Activated T-helper 1 cell treated with Interleukin-2 at 50 U/mL for 16 hours (primary cell): ENCODE data around the gene GLIPR2.
A peak's percentile ranks its signal among the peaks of the same experiment; 100 is the strongest.
"Not testable (repeated sequence)": the region's sequence is repeated elsewhere in the genome, so short reads cannot be mapped to it uniquely, and the experiment has no call there.

Source experiments
- DNase-seq: peaks from one replicate; pipeline ENCODE4 v3.0.0-alpha.2; 2020; ENCODE audit warnings: low read depth

Gene GLIPR2

GRCh38 chr9:36163786-36164170 lies 27.2 kb downstream of the GLIPR2 start:
- no peak for DNase-seq

- no peak for DNase-seq
These were observed 27.8 kb downstream of the GLIPR2 start for GRCh38 chr9:36164372-36164771.

DNA sequence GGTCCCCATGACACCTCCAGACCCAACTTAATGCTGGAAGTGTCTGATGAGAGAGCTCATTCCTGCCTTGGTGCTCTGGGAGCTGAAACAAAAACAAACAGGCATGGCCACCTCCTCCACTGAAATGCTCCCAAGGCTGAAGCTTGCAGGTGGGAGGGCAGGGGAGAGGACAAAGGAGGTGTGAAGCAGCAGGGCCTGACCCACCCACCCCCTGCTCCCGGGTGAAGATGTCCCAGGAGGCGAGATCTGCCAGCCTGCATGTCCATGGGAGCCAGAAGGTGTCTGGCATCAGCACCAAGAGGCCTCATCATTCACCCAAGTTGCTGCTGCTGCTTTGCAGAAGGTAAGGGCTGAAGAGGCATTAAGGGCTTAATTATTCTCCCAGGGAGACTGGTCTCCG lies 28.5 kb downstream of the GLIPR2 start:
- no peak for DNase-seq

DNA sequence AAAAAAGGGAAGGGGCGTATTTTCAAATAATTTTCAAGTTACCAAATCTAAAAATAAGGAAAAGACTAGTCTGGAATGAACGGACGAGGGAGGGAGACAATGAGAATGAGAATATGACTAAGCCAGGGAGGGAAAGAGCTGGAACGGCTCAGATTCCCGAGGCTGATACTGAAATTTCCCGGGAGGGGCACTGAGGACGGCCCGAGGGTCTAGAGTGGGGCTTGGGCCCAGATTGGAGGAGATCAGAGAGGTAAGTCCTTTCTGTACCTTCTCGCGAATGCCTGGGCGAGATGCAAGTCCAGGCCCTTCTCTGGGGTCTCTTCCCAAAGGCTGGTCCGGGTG lies 29.3 kb downstream of the GLIPR2 start:
- no peak for DNase-seq

DNA sequence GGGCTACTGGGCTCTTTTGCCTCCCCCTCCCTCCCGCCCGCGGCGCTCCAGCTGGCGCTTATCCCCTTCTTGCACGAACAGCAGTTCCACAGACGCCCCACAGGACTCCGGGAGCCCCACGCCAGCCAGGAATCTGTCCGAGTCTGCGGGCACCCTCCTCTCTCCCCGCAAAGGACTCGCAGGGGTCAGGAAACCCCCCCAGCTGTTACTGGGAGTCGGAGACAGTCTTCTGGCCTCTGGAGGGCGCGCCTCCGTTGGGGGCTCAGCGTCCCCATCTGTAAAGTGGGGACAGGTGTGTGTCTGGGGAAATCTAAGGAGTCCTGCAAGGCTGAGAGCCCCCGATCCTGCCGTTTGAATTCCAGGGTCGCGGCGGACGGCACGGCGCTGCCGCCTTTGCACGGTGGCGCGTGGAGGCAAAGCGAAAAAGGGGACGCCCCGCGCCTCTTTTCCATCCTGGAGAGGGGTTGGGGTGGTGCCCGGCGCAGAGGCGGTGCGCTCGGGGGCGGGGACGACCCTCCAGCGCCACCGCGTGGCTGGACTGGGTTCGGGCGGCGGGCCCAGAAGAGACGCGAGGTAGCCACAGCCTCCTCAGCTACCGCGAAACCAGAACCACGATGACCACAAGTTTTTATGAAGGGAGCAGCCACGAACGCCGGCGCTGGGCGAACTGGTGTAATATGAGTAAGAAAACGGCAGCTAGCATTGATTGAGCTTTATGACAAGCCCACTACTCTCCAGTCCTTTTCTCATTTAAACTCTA lies 29.8 kb downstream of the GLIPR2 start:
- peak; percentile 75 for DNase-seq

- no peak for DNase-seq
These were observed 32.6 kb downstream of the GLIPR2 start, which contains the start of gene CCIN for GRCh38 chr9:36169166-36169565. Gene CCIN, plus strand, starts transcription at chr9:36169388. Its CDS starts 115 bp downstream, at chr9:36169503.

DNA sequence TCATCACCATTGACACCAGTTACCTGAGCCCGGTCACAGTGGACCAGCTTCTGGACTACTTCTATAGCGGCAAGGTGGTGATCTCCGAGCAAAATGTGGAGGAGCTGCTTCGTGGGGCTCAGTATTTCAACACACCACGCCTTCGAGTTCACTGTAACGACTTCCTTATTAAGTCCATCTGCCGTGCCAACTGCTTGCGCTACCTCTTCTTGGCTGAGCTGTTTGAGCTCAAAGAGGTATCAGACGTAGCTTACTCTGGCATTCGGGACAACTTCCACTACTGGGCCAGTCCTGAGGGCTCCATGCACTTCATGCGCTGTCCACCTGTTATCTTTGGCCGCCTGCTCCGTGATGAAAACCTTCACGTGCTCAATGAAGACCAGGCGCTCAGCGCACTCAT lies 33.2 kb downstream of the GLIPR2 start:
- DNase-seq: no peak

DNA sequence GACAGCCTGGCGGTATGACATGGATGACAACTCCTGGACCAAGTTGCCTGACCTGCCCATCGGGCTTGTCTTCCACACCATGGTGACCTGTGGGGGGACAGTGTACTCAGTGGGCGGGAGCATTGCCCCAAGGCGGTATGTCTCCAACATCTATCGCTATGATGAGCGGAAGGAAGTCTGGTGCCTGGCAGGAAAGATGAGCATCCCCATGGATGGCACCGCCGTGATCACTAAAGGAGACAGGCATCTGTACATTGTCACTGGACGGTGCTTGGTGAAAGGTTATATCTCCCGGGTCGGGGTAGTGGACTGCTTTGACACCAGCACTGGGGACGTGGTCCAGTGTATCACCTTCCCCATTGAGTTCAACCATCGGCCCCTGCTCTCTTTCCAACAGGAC lies 34.0 kb downstream of the GLIPR2 start:
- no peak for DNase-seq

DNA sequence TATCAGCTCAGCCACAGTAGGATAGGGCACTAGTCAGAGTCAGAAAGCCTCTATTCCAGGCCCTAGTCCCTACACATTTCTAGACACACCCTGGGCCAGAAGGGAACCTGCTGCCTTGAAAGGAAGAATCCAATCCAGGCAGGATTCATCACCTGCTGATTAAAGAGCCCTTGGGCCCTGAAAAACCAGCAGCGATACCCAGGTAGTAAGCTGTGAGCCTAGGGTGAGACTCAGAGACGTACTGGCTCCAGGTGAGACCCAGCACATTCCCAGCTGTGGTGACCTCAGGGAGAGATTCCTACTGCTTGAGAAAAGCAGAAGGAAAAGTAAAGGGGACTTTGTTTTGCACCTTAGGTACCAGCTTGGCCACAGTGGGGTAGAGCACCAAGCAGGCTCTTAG lies 37.3 kb downstream of the GLIPR2 start:
- no peak for DNase-seq

DNA sequence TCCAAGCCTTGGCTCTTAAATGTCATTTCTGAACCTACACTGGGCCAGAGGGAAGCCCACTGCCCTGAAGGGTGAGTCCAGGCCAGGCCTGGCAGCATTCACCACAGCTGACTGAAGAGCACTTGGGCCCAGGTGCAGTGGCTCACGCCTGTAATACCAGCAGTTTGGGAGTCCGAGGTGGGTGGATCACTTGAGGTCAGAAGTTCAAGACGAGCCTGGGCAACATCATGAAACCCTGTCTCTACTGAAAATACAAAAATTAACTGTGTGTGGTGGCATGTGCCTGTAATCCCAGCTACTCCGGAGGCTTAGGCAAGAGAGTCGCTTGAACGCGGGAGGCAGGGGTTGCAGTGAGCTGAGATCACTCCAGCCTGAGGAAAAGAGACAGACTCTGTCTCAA lies 37.7 kb downstream of the GLIPR2 start:
- no peak for DNase-seq

- DNase-seq: no peak
These were observed 38.2 kb downstream of the GLIPR2 start for GRCh38 chr9:36174731-36175130.

GRCh38 chr9:36175209-36175608 lies 38.7 kb downstream of the GLIPR2 start:
- not testable (repeated sequence) for DNase-seq

GRCh38 chr9:36176496-36176895 lies 40.0 kb downstream of the GLIPR2 start:
- not testable (repeated sequence) for DNase-seq

DNA sequence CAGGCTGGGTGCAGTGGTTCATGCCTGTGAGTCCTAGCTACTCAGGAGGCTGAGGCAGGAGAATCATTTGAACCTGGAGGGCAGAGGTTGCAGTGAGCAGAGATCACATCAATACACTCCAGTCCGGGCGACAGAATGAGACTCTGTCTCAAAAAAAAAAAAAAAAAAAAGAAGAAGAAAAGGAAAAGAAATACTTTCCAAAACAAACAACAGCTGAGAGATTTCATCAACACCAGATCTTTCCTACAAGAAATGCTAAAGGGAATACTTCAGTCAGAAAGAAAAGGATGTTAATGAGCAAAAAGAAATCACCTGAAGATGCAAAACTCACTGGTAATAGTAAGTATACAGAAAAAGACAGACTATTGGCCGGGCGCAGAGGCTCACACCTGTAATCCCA lies 41.0 kb downstream of the GLIPR2 start:
- DNase-seq: no peak

DNA sequence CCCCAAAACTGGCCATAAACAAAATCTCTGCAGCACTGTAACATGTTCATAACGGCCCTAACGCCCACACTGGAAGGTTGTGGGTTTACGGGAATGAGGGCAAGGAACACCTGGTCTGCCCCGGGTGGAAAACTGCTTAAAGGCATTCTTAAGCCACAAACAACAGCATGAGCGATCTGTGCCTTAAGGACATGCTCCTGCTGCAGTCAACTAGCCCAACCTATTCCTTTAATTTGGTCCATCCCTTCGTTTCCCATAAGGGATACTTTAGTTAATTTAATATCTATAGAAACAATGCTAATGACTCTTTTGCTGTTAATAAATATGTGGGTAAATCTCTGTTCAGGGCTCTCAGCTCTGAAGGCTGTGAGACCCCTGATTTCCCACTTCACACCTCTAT lies 43.7 kb downstream of the GLIPR2 start:
- DNase-seq: not testable (repeated sequence)

DNA sequence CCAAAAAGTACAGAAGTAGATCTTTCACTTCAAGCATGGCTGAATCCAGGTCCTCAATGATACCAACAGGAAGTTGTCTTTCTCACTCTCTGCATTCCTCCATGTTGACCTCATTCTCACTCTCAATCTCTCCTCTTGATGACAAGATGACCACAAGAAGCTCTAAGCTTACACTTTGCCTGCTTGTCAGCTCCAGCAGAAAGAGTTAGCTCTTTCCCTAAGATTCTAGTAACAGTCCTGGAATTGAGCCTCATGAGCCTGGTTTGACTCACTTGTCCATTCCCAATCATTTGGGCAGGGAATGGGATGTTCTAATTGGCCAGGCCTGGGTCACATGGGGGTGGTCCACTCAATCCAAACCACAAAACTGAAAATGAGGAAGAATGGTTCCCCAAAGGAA lies 50.9 kb downstream of the GLIPR2 start:
- no peak for DNase-seq

GRCh38 chr9:36188212-36188611 lies 51.7 kb downstream of the GLIPR2 start:
- no peak for DNase-seq

DNA sequence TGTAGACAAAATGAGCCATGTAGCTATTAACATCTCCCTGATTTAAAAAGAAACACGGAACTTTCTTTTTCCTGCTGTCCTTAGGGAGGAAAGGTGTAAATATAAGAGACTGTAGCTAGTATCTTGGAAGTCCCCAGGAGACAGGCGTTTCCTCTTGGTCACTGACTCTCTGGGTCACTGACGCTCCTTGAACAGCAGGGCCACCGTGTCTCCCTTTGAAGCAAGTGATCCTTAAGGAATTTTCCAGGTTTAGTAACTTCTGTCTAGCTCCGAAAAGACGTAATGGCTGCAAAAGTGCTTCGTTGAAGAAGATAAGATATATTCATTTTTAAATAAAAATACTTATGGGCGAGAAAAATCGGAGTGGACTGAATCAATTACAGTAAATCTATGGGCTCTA lies 53.4 kb downstream of the GLIPR2 start:
- DNase-seq: no peak

DNA sequence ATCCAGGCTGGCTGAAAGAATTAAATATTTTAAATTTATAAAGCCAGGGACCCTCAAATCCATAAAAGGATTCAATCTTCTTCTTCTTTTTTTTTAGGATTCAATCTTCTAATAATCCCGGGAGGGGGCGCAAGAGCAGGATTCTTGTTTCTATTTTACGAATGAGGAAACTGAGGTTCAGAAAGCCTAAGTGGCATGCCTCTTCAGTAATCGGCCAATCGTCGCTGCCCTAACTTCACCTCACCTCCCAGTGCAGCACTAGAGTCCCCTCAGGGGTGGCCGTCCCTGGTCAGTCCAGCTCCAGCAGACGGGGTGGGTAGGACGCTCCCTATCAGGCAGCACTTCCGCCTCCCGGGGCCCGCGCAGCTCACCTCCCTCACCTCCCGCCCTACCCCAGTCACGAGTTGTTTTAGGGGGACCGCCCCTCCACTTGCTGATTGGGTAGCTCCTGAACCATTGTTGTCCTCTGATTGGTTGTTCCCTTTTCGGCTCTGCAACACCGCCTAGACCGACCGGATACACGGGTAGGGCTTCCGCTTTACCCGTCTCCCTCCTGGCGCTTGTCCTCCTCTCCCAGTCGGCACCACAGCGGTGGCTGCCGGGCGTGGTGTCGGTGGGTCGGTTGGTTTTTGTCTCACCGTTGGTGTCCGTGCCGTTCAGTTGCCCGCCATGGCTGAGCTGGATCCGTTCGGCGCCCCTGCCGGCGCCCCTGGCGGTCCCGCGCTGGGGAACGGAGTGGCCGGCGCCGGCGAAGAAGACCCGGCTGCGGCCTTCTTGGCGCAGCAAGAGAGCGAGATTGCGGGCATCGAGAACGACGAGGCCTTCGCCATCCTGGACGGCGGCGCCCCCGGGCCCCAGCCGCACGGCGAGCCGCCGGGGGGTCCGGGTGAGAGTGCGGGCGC lies 54.1 kb downstream of the GLIPR2 start, which contains the start of gene CLTA:
Gene CLTA (plus strand): TSS at position 534 of the 902 bp plus-strand sequence. CDS start 136 bp downstream, at position 670.
- peak; percentile 88 for DNase-seq

GRCh38 chr9:36191290-36191645 lies 54.7 kb downstream of the GLIPR2 start:
- peak; percentile 19 for DNase-seq

- DNase-seq: no peak
These were observed 55.2 kb downstream of the GLIPR2 start for GRCh38 chr9:36191686-36192085.

- DNase-seq: no peak
These were observed 55.7 kb downstream of the GLIPR2 start for GRCh38 chr9:36192196-36192595.

DNA sequence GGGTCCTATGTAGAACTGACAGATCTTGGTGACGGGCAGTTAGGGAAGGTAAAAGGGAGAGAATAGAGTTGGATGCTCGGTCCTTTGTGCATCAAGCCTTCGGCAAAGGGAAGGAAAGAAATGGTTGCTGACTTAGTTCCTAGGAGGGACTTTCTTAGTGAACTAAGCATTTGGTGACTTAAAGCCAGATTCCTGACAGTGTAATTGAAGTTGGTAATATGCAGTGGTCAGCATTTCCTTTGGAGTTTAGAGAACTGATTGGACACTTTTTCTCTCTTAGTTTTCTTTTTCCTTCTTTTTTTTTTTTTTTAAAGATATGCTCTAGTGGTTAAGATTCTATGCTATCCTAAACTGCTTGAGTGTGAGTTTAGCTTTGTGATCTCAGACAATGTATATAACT lies 56.5 kb downstream of the GLIPR2 start:
- DNase-seq: no peak
